H9 (cell line): Measurements from ENCODE around the gene PLN. TPM values are rescaled to one million over a fixed set of nuclear protein-coding genes. Genes with fewer than 3 reads are reported as not detected.

Source experiments
- DNase-seq: peaks from one replicate; pipeline ENCODE4 v3.0.0-alpha.2; 2017
- H2AFZ ChIP-seq: one replicate; pipeline ENCODE4 v1.6.1; 2013; ENCODE audit warnings: mild to moderate bottlenecking, low read length, control low read depth, moderate library complexity
- H2AK5ac ChIP-seq: 2 replicates; pipeline ENCODE4 v1.6.1; 2013; ENCODE audit warnings: low read length, control low read depth, mixed read lengths; ENCODE audit not compliant: insufficient read length
- H2BK120ac ChIP-seq: one replicate; pipeline ENCODE4 v1.6.1; 2013; ENCODE audit warnings: low read depth, mild to moderate bottlenecking, low read length, control low read depth, inconsistent platforms; ENCODE audit not compliant: poor library complexity, severe bottlenecking
- H2BK12ac ChIP-seq: 2 replicates; pipeline ENCODE4 v1.6.1; 2013; ENCODE audit warnings: low read length, control low read depth, mixed read lengths, low read depth; ENCODE audit not compliant: insufficient read length
- H2BK15ac ChIP-seq: 2 replicates; pipeline ENCODE4 v1.6.1; 2013; ENCODE audit warnings: low read depth, low read length, control low read depth
- H2BK20ac ChIP-seq: one replicate; pipeline ENCODE4 v1.6.1; 2013; ENCODE audit warnings: low read depth, mild to moderate bottlenecking, low read length, control low read depth, inconsistent platforms; ENCODE audit not compliant: poor library complexity, severe bottlenecking
- H2BK5ac ChIP-seq: 2 replicates; pipeline ENCODE4 v1.6.1; 2013; ENCODE audit warnings: low read length, control low read depth, mixed read lengths; ENCODE audit not compliant: insufficient read length
- H3K14ac ChIP-seq: 2 replicates; pipeline ENCODE4 v1.6.1; 2013; ENCODE audit warnings: low read length, control low read depth; ENCODE audit not compliant: insufficient read depth
- H3K18ac ChIP-seq: 2 replicates; pipeline ENCODE4 v1.6.1; 2013; ENCODE audit warnings: low read depth, mild to moderate bottlenecking, mixed read lengths, low read length, control low read depth; ENCODE audit not compliant: insufficient read length
- H3K23ac ChIP-seq: 2 replicates; pipeline ENCODE4 v1.6.1; 2013; ENCODE audit warnings: low read length, control low read depth, mixed read lengths, low read depth; ENCODE audit not compliant: insufficient read length
- H3K23me2 ChIP-seq: 2 replicates; pipeline ENCODE4 v1.6.1; 2013; ENCODE audit warnings: low read depth, mild to moderate bottlenecking, mixed read lengths, low read length, control low read depth; ENCODE audit not compliant: insufficient read length, poor library complexity, severe bottlenecking
- H3K27ac ChIP-seq: 2 replicates; pipeline ENCODE4 v1.5.1; 2013; ENCODE audit warnings: low read length, control low read depth, mixed read lengths, low read depth; ENCODE audit not compliant: insufficient read length
- H3K27me3 ChIP-seq: 2 replicates; pipeline ENCODE4 v1.6.1; 2013; ENCODE audit warnings: low read length, control low read depth, inconsistent platforms; ENCODE audit not compliant: insufficient read depth
- H3K4ac ChIP-seq: 2 replicates; pipeline ENCODE4 v1.6.1; 2013; ENCODE audit warnings: low read depth, mild to moderate bottlenecking, control low read depth, inconsistent platforms, low read length, moderate library complexity
- H3K4me1 ChIP-seq: 2 replicates; pipeline ENCODE4 v1.6.1; 2013; ENCODE audit warnings: low read length, control low read depth, inconsistent platforms; ENCODE audit not compliant: insufficient read depth
- H3K4me2 ChIP-seq: 2 replicates; pipeline ENCODE4 v1.6.1; 2013; ENCODE audit warnings: low read length, control low read depth, mixed read lengths; ENCODE audit not compliant: insufficient read length, insufficient read depth
- H3K56ac ChIP-seq: 2 replicates; pipeline ENCODE4 v1.6.1; 2013; ENCODE audit warnings: low read depth, mild to moderate bottlenecking, mixed read lengths, low read length, control low read depth; ENCODE audit not compliant: insufficient read length
- H3K79me1 ChIP-seq: 2 replicates; pipeline ENCODE4 v1.6.1; 2013; ENCODE audit warnings: low read depth, mild to moderate bottlenecking, moderate library complexity, low read length, control low read depth, inconsistent platforms; ENCODE audit not compliant: insufficient read depth, poor library complexity, severe bottlenecking
- H3K79me2 ChIP-seq: 2 replicates; pipeline ENCODE4 v1.6.1; 2013; ENCODE audit warnings: low read length, control low read depth, inconsistent platforms; ENCODE audit not compliant: insufficient read depth
- H3K9ac ChIP-seq: 2 replicates; pipeline ENCODE4 v1.6.1; 2013; ENCODE audit warnings: low read length, control low read depth, mixed read lengths; ENCODE audit not compliant: insufficient read length; ENCODE audit errors: extremely low read depth
- H3K9me3 ChIP-seq: one replicate; pipeline ENCODE4 v1.6.1; 2013; ENCODE audit warnings: low read depth, low read length, inconsistent platforms; ENCODE audit not compliant: control insufficient read depth
- H3T11ph ChIP-seq: one replicate; pipeline ENCODE4 v1.6.1; 2013; ENCODE audit warnings: mild to moderate bottlenecking, low read length, control low read depth, inconsistent platforms
- H4K20me1 ChIP-seq: one replicate; pipeline ENCODE4 v1.6.1; 2013; ENCODE audit not compliant: control insufficient read depth, insufficient read length, insufficient read depth
- H4K5ac ChIP-seq: 2 replicates; pipeline ENCODE4 v1.6.1; 2013; ENCODE audit warnings: low read depth, mild to moderate bottlenecking, mixed read lengths, low read length, control low read depth; ENCODE audit not compliant: insufficient read length
- H4K8ac ChIP-seq: replicated peaks from 2 replicates; pipeline ENCODE4 v1.6.1; 2013; ENCODE audit warnings: low read length, control low read depth, mixed read lengths, low read depth; ENCODE audit not compliant: insufficient read length
- H4K91ac ChIP-seq: 2 replicates; pipeline ENCODE4 v1.6.1; 2013; ENCODE audit warnings: low read depth, mild to moderate bottlenecking, moderate library complexity, mixed read lengths, low read length, control low read depth; ENCODE audit not compliant: insufficient read length
- H3K27ac Mint-ChIP-seq, 3 experiments: 2 replicates in 2 of 3; 3 replicates in 1 of 3; pipeline ENCODE4 v1.8.0; 2020 to 2021; ENCODE audit warnings: mixed read lengths in 3 of 3, mild to moderate bottlenecking in 1 of 3, moderate library complexity in 1 of 3
- H3K27me3 Mint-ChIP-seq: 2 replicates; pipeline ENCODE4 v1.8.0; 2021; ENCODE audit warnings: low read depth, mild to moderate bottlenecking, moderate library complexity, mixed read lengths
- H3K36me3 Mint-ChIP-seq, 3 experiments: 2 replicates in 2 of 3; 3 replicates in 1 of 3; pipeline ENCODE4 v1.8.0; 2020 to 2021; ENCODE audit warnings: low read depth in 3 of 3, mixed read lengths in 3 of 3; ENCODE audit not compliant: insufficient read depth in 1 of 3
- H3K4me1 Mint-ChIP-seq, 2 experiments: 2 replicates each; pipeline ENCODE4 v1.8.0; 2020; ENCODE audit warnings: mixed read lengths in 2 of 2
- H3K4me3 Mint-ChIP-seq, 2 experiments: 2 replicates in 1 of 2; 3 replicates in 1 of 2; pipeline ENCODE4 v1.8.0; 2020 to 2021; ENCODE audit warnings: mild to moderate bottlenecking in 2 of 2, mixed read lengths in 2 of 2, moderate library complexity in 1 of 2
- H3K9me3 Mint-ChIP-seq, 2 experiments: 2 replicates in 1 of 2; 3 replicates in 1 of 2; pipeline ENCODE4 v1.8.0; 2020; ENCODE audit warnings: mild to moderate bottlenecking in 2 of 2, mixed read lengths in 2 of 2, moderate library complexity in 1 of 2
- WGBS: extraction: QIAGEN DNeasy Blood & Tissue Kit; methylation state at CpG from one replicate; pipeline ENCODE4 v1.1.7; 2013; ENCODE audit warnings: missing lambda C conversion rate, low lambda C conversion rate, mixed read lengths; ENCODE audit not compliant: insufficient read length; ENCODE audit errors: extremely low coverage; 5-methylcytosine and 5-hydroxymethylcytosine counted together
- total RNA-seq: library from RNA; stranded (reverse); gene quantifications from 2 replicates; pipeline ENCODE4 v1.2.1, GENCODE V29; 2021
- TF ChIP-seq, protein P1 (sequence below): fragments of 200-600 bp; sonication (generic); conservative IDR thresholded peaks from 3 replicates; pipeline ENCODE4 v1.8.0; 2021; ENCODE audit warnings: antibody characterized with exemption, mild to moderate bottlenecking

Gene PLN
- total RNA-seq, 1 experiment from 2014 or later, result not detected

DNA sequence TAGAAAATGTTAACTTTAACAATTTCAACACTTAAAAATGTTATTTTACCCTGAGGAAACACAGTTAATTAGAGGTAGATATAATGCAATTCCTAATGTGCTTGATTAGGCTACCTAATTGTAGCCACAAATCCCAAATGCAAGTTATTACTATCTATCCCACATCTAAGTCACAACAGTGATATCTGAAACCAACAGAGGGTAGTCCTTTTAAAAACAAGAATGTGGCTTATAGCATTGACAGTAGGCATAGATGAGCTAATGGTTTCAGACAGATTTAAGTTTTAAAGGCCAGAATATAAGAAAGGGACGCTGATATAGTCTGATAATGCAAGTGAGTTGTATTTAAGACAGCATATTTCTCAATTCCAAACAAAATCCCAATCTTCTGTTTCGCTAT, 23.0 kb downstream of the PLN start:
- H3K18ac ChIP-seq, result no peak overlapping the region
- Mint-ChIP-seq H3K27me3 (no peaks in the 10 kb centered on the region), H3K4me3 (no peak overlapping the region), H3K27ac (no peak overlapping the region; a peak in 1 of 7 replicates), H3K9me3 (peaks cover 24 to 26% of the 10 kb centered on the region in 2 experiments), H3K4me1 (peaks cover under 1 to 4% of the 10 kb centered on the region in 2 experiments), H3K36me3 (peaks cover 15 to 27% (median 23%) of the 10 kb centered on the region in 3 experiments)
- no peak overlapping the region for H2BK20ac ChIP-seq
- H3K23ac ChIP-seq, result no peak overlapping the region
- no peak overlapping the region for H3K56ac ChIP-seq
- no peak overlapping the region for H2AFZ ChIP-seq
- no peaks in the 10 kb centered on the region for H3K79me2 ChIP-seq
- no peak overlapping the region for H3K4ac ChIP-seq
- no peak overlapping the region for H4K91ac ChIP-seq
- no CpG with 5 or more reads among the region's 2 CpGs for WGBS
- no peak overlapping the region for H2AK5ac ChIP-seq
- H2BK5ac ChIP-seq, result no peak overlapping the region
- H4K20me1 ChIP-seq, result no peaks in the 10 kb centered on the region
- H3K4me1 ChIP-seq, result no peaks in the 10 kb centered on the region
- no peak overlapping the region for H3K9ac ChIP-seq
- H4K5ac ChIP-seq, result no peak overlapping the region
- H4K8ac ChIP-seq, result no peak overlapping the region
- DNase-seq, result no peak
- H2BK15ac ChIP-seq, result no peak overlapping the region
- H3K79me1 ChIP-seq, result peaks cover 5% of the 10 kb centered on the region
- H3K9me3 ChIP-seq, result peaks cover 7% of the 10 kb centered on the region
- H3K4me2 ChIP-seq, result no peak overlapping the region
- H3K27ac ChIP-seq, result no peak overlapping the region
- TF ChIP-seq, protein P1, sequence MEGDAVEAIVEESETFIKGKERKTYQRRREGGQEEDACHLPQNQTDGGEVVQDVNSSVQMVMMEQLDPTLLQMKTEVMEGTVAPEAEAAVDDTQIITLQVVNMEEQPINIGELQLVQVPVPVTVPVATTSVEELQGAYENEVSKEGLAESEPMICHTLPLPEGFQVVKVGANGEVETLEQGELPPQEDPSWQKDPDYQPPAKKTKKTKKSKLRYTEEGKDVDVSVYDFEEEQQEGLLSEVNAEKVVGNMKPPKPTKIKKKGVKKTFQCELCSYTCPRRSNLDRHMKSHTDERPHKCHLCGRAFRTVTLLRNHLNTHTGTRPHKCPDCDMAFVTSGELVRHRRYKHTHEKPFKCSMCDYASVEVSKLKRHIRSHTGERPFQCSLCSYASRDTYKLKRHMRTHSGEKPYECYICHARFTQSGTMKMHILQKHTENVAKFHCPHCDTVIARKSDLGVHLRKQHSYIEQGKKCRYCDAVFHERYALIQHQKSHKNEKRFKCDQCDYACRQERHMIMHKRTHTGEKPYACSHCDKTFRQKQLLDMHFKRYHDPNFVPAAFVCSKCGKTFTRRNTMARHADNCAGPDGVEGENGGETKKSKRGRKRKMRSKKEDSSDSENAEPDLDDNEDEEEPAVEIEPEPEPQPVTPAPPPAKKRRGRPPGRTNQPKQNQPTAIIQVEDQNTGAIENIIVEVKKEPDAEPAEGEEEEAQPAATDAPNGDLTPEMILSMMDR, result no peak
- no peaks in the 10 kb centered on the region for H3K27me3 ChIP-seq
- no peak overlapping the region for H3K14ac ChIP-seq
- H3T11ph ChIP-seq, result no peak overlapping the region
- no peak overlapping the region for H2BK12ac ChIP-seq
- no peak overlapping the region for H2BK120ac ChIP-seq
- H3K23me2 ChIP-seq, result no peaks in the 10 kb centered on the region
